Keratinocyte (primary cell): ENCODE results near the gene TNNT3. TPM values are rescaled to one million over a fixed set of nuclear protein-coding genes. Genes with fewer than 3 reads are reported as not detected.

Experiments
- DNase-seq: peaks from one replicate; pipeline ENCODE4 v3.0.0-alpha.2; 2011; ENCODE audit warnings: low read depth, missing footprints, low spot score
- FAIRE-seq: peaks from 2 replicates; lab custom pipeline; 2011; peaks lifted over from hg19 to GRCh38; lab: Jason Lieb, UNC
- H2AFZ ChIP-seq: 2 replicates; pipeline ENCODE4 v1.6.0; 2012; ENCODE audit warnings: low read length, control low read depth, inconsistent platforms; ENCODE audit not compliant: control insufficient read depth
- H3K27ac ChIP-seq: 2 replicates; pipeline ENCODE4 v1.5.1; 2011; ENCODE audit warnings: low read length; ENCODE audit not compliant: control insufficient read depth, insufficient read depth
- H3K27me3 ChIP-seq: 3 replicates; pipeline ENCODE4 v1.6.0; 2011; ENCODE audit warnings: low read length; ENCODE audit not compliant: control insufficient read depth, insufficient read depth; ENCODE audit errors: extremely low read depth
- H3K36me3 ChIP-seq, 2 experiments: 2 replicates in 1 of 2; 3 replicates in 1 of 2; pipeline ENCODE4 v1.5.1; 2011; ENCODE audit warnings: low read length in 2 of 2, mild to moderate bottlenecking in 1 of 2; ENCODE audit not compliant: control insufficient read depth in 2 of 2, insufficient read depth in 2 of 2; ENCODE audit errors: extremely low read depth in 1 of 2
- H3K4me1 ChIP-seq: 3 replicates; pipeline ENCODE4 v1.5.1; 2011; ENCODE audit warnings: low read length; ENCODE audit not compliant: control insufficient read depth, insufficient read depth; ENCODE audit errors: extremely low read depth
- H3K4me2 ChIP-seq: 3 replicates; pipeline ENCODE4 v1.6.0; 2011; ENCODE audit warnings: low read depth, low read length; ENCODE audit not compliant: control insufficient read depth, insufficient read depth; ENCODE audit errors: extremely low read depth
- H3K4me3 ChIP-seq, 3 experiments: fragments of 200-600 bp in 1 of 3; sonication (generic) in 1 of 3; 2 replicates in 2 of 3; 3 replicates in 1 of 3; pipeline ENCODE4 v1.5.1; 2011 to 2016; ENCODE audit warnings: low read length in 3 of 3, mild to moderate bottlenecking in 3 of 3, control low read depth in 2 of 3, inconsistent platforms in 1 of 3, low read depth in 1 of 3, mixed read lengths in 1 of 3, mixed run types in 1 of 3, moderate library complexity in 1 of 3; ENCODE audit not compliant: control insufficient read depth in 2 of 3, insufficient read depth in 2 of 3; ENCODE audit errors: extremely low read depth in 1 of 3
- H3K79me2 ChIP-seq: 2 replicates; pipeline ENCODE4 v1.6.0; 2012; ENCODE audit warnings: low read length; ENCODE audit not compliant: control insufficient read depth, insufficient read depth
- H3K9ac ChIP-seq: 3 replicates; pipeline ENCODE4 v1.6.0; 2011; ENCODE audit warnings: low read length; ENCODE audit not compliant: control insufficient read depth, insufficient read depth; ENCODE audit errors: extremely low read depth
- H3K9me1 ChIP-seq: 3 replicates; pipeline ENCODE4 v1.6.0; 2011; ENCODE audit warnings: low read length; ENCODE audit not compliant: control insufficient read depth, insufficient read depth; ENCODE audit errors: extremely low read depth
- H3K9me3 ChIP-seq: 2 replicates; pipeline ENCODE4 v1.5.1; 2012; ENCODE audit warnings: low read depth, low read length; ENCODE audit not compliant: control insufficient read depth
- H4K20me1 ChIP-seq: 3 replicates; pipeline ENCODE4 v1.6.0; 2011; ENCODE audit warnings: low read length; ENCODE audit not compliant: control insufficient read depth, insufficient read depth; ENCODE audit errors: extremely low read depth
- CTCF ChIP-seq, 3 experiments: IDR thresholded peaks in 1 of 3; conservative IDR thresholded peaks in 1 of 3; optimal IDR thresholded peaks in 1 of 3; 2 replicates in 2 of 3; 3 replicates in 1 of 3; pipeline versions ENCODE3 to v1.5.1; 2011; ENCODE audit warnings: low read length in 3 of 3, mild to moderate bottlenecking in 3 of 3, moderate library complexity in 2 of 3, control low read depth in 1 of 3, inconsistent platforms in 1 of 3; ENCODE audit not compliant: insufficient read depth in 2 of 3; ENCODE audit errors: extremely low read depth in 1 of 3
- EZH2 ChIP-seq: IDR thresholded peaks from one replicate; pipeline ENCODE4 v1.6.1; 2012; ENCODE audit warnings: inconsistent platforms, mild to moderate bottlenecking, low read length, moderate library complexity
- dilution Hi-C: fragments of 300-500 bp; cut with MboI; formaldehyde crosslinking; loops from one replicate; pipeline ENCODE4 v1.7.0; 2020; ENCODE audit warnings: low sequenced_read_pairs; ENCODE audit not compliant: extremely low pct_ligation_motif_present
- polyA plus RNA-seq, 5 experiments: library from polyadenylated mRNA; depleted of rRNA in 3 of 5; stranded (reverse) in 3 of 5; stranded (forward) in 1 of 5; unstranded in 1 of 5; fragments of >200 nt; gene quantifications; 1 replicate in 1 of 5; 2 replicates in 3 of 5; 3 replicates in 1 of 5; pipeline versions ENCODE4 v1.2.1 to v1.2.3, GENCODE V29; 2011 to 2012; ENCODE audit warnings: missing spikeins in 2 of 5, low read depth in 1 of 5, low replicate concordance in 1 of 5

Gene TNNT3
- polyA plus RNA-seq, 1 donor (not counting 4 experiments of a cell fraction or from before 2014, with no cell fraction given) = 0.09 TPM

GRCh38 chr11:1892558-1892957 is 26.9 kb upstream of the TNNT3 start:
- no peak overlapping the region for H3K4me2 ChIP-seq
- no peaks in the 10 kb centered on the region for H3K9me3 ChIP-seq
- dilution Hi-C loops = no loop called here
- H3K36me3 ChIP-seq = no peaks in the 10 kb centered on the region
- H3K27me3 ChIP-seq = peaks cover 3% of the 10 kb centered on the region
- no peak for TF ChIP-seq CTCF (optimal IDR thresholded peaks at IDR 0.05 in 1 of 3, IDR thresholded peaks at IDR 0.05 in 1 of 3, conservative IDR thresholded peaks at IDR 0.05 in 1 of 3; ENCODE audit: extremely low read depth in 1 of 3, insufficient read depth in 2 of 3, low read length in 3 of 3)
- no peak for TF ChIP-seq EZH2
- H2AFZ ChIP-seq = no peak overlapping the region
- no peak for DNase-seq
- no peaks in the 10 kb centered on the region for H3K9me1 ChIP-seq
- H3K4me1 ChIP-seq = no peaks in the 10 kb centered on the region
- no peak overlapping the region for H3K4me3 ChIP-seq
- no peaks in the 10 kb centered on the region for H4K20me1 ChIP-seq
- no peak overlapping the region for H3K9ac ChIP-seq
- no peaks in the 10 kb centered on the region for H3K79me2 ChIP-seq
- no peak overlapping the region for H3K27ac ChIP-seq
- FAIRE-seq = no peak

- no peak for DNase-seq
- no peak overlapping the region for H3K4me3 ChIP-seq
- TF ChIP-seq EZH2 = no peak
- TF ChIP-seq CTCF (optimal IDR thresholded peaks at IDR 0.05 in 1 of 3, IDR thresholded peaks at IDR 0.05 in 1 of 3, conservative IDR thresholded peaks at IDR 0.05 in 1 of 3; ENCODE audit: extremely low read depth in 1 of 3, insufficient read depth in 2 of 3, low read length in 3 of 3) = no peak
- H3K4me2 ChIP-seq = no peak overlapping the region
- dilution Hi-C loops = no loop called here
- H4K20me1 ChIP-seq = no peaks in the 10 kb centered on the region
- no peaks in the 10 kb centered on the region for H3K36me3 ChIP-seq
- no peaks in the 10 kb centered on the region for H3K9me1 ChIP-seq
- no peaks in the 10 kb centered on the region for H3K27me3 ChIP-seq
- no peak for FAIRE-seq
- no peak overlapping the region for H3K9ac ChIP-seq
- H2AFZ ChIP-seq = no peak overlapping the region
- no peaks in the 10 kb centered on the region for H3K9me3 ChIP-seq
- H3K4me1 ChIP-seq = no peaks in the 10 kb centered on the region
- H3K27ac ChIP-seq = no peak overlapping the region
- H3K79me2 ChIP-seq = no peaks in the 10 kb centered on the region
Observed at GRCh38 chr11:1893581-1894359, 25.7 kb upstream of the TNNT3 start.
